KBM-7 (cell line): Measurements from ENCODE around the gene CNKSR3.
"Not testable (repeated sequence)": the region's sequence is repeated elsewhere in the genome, so short reads cannot be mapped to it uniquely, and the experiment has no call there.

ENCODE experiments used
- DNase-seq: peaks from one replicate; pipeline ENCODE4 v3.0.0-alpha.2; 2015
- in situ Hi-C: fragments of 300-500 bp; cut with MboI; formaldehyde crosslinking; loops from 2 replicates; pipeline ENCODE4 v1.14.3; 2020; ENCODE audit warnings: low sequenced_read_pairs, low pct_unique_long_range_greater_than_20kb, mixed read lengths

CNKSR3 gene

DNA sequence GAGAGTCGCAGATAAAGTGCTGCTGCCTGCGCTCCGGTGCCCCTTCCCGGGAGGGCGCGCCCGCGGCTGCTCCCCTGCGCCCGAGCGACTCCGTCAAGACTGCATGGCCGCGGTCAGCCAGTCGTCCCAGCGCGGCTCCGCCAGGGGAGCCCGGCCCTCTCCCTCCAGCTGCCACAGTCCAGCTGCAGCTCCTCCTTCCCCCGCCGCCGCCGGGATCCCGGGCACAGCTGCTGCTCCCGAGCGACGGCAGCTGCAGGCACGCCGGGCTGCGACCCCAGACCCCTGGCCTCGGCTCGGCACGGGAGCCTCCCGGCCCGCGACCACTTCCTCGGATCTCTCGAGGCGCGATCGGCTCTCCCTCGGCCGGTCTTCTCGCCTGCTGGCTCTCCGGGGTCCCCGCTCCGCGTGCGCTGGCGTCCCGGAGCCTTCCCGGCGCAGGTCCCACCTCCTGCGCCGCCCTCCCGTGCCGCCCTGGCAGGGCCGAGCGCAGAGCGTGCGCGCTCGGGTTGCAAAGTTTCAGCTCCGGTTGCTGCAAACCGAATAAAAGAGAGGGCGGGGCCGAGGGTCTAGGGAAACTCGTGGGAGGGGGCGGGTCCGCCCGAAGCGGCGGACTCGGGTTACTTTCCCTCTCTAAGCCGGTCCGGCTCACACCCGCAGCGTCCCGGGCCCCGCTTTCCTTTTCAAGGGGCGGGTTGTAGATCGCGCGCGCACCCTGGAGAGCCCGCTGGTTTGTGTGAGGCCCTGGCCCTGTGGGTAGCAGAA is at the start of gene CNKSR3:
TSS of gene CNKSR3 (minus strand) at position 542 of the 762 bp plus-strand sequence. CDS start 571 bp downstream, outside the sequence.
- in situ Hi-C loops, result no loop called here
- peak; percentile 90 for DNase-seq

- DNase-seq, result no peak
- in situ Hi-C loops, result no loop called here
Measured at GRCh38 chr6:154558984-154559383, 48.5 kb upstream of the CNKSR3 start.

GRCh38 chr6:154558513-154558912 is 48.0 kb upstream of the CNKSR3 start:
- in situ Hi-C loops, result no loop called here
- no peak for DNase-seq

DNA sequence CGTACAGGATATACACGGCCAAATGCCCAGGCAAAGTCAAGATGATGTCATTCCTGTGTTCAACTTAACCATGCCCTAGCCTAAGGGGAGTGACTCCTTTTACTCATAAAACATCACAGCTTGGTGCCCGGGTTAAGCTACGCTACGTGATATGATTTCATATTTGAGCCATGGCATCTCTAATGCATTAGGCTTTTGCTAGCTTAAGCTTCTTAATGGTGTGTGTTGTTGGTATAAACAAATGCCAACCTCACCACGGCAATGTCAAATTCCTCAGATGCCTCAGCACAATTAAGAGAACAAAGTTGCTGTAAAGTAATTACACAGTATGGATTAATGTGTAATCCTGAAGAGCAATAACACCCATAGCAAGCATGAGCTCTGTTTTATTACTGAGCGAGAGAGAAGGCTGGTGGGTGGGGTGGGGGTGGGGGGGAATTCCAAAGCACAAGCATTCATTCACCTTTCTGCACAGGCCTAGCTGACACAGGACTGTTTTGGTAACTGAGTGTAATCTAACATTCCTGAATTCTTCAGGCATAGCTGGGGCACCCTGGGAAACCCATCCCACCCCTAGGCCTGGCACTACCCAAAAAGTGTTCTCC is 44.7 kb upstream of the CNKSR3 start:
- DNase-seq, result no peak
- in situ Hi-C loops, result no loop called here

DNA sequence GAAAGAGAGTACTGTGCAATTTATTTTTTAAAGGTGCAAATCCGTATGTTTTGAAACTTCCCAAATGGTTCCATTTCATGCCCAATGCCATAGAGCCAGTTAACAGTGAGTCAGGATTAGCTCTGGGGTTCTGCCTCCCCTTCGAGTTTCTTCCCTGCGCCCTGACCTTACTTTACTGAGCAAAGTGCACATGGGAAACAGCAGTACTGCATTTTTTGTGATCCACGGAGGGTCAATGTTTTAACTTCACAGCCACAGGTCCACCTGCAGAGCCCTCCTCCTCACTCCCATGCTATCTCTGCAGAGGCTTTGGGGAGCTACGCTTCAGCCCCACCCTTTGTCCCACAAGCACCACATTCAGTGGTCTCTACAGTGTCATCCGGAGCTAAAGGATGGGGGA is 44.0 kb upstream of the CNKSR3 start:
- in situ Hi-C loops, result no loop called here
- DNase-seq, result no peak

DNA sequence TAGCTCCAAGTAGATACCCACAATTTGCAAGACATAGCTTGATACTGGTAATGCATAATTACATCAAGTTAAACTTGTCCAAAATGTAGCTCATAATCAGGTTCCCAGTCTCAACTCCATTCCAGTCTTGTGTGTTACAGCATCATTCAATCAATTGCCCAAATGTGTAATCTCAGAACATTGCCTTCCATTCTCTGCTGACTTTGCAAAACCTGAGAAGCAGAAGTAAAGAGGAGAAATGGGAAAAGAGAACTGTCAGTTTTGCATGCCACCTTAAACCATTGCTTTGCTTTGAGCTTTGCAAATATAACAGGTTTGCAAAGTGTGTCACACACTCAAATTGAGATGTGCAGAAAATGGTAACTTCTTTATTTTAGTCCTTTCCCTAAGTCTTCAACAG is 40.3 kb upstream of the CNKSR3 start:
- no peak for DNase-seq
- in situ Hi-C loops, result no loop called here

- in situ Hi-C loops, result no loop called here
- DNase-seq, result no peak
Measured at GRCh38 chr6:154549179-154549578, 38.7 kb upstream of the CNKSR3 start.

- DNase-seq, result no peak
- in situ Hi-C loops, result no loop called here
Measured at GRCh38 chr6:154548130-154548830, 37.8 kb upstream of the CNKSR3 start.

DNA sequence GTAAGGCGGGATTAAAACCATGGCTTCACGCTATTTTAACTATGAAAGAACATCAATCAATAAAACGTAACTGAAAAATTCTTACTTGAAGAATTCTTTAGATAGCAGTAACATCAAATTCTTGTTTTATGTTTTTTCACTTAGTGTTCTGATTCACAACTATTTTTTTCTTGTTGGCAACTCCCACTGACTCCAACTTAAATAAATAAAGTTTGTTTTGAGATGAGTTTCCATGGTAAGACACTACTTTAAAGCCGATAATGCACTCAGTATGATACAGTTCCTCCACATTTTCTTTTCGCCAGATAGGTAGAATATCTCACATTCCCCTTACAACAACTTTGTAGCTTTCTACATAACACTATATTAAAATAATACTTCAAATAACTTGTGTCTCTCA is 33.1 kb upstream of the CNKSR3 start:
- in situ Hi-C loops, result no loop called here
- no peak for DNase-seq

- in situ Hi-C loops, result no loop called here
- DNase-seq, result no peak
Measured at GRCh38 chr6:154542747-154543146, 32.3 kb upstream of the CNKSR3 start.

GRCh38 chr6:154541837-154542236 is 31.4 kb upstream of the CNKSR3 start:
- DNase-seq, in situ Hi-C loops: not testable (repeated sequence)

GRCh38 chr6:154539593-154540269 is 29.2 kb upstream of the CNKSR3 start:
- DNase-seq, result no peak
- in situ Hi-C loops, result no loop called here

- in situ Hi-C loops, result no loop called here
- DNase-seq, result no peak
Measured at GRCh38 chr6:154538640-154539191, 28.2 kb upstream of the CNKSR3 start.

- in situ Hi-C loops, result no loop called here
- no peak for DNase-seq
Measured at GRCh38 chr6:154537511-154538325, 27.2 kb upstream of the CNKSR3 start.

- no peak for DNase-seq
- in situ Hi-C loops, result no loop called here
Measured at GRCh38 chr6:154536999-154537398, 26.5 kb upstream of the CNKSR3 start.

GRCh38 chr6:154536255-154536654 is 25.8 kb upstream of the CNKSR3 start:
- in situ Hi-C loops, result no loop called here
- no peak for DNase-seq

GRCh38 chr6:154535851-154536250 is 25.4 kb upstream of the CNKSR3 start:
- in situ Hi-C loops, result no loop called here

DNA sequence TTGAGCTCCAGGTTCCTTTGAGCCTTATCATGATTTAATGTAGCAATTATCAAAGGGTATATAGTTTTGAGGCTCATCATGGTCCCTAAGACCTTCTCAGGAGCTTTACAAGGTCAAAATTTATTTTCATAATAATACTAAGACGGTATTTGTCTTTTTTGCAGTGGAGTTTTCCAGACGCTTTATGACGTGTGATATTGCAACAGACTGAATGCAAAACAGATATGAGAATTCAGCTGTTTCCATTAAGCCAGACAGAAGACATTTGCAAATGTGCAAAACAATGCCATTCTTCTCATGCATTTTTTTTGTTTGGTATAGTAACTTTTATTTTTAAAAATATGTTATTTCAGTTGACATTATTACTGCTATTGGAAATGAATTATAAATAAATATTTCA is 24.7 kb upstream of the CNKSR3 start:
- in situ Hi-C loops, result no loop called here
- no peak for DNase-seq

More at GRCh38 chr6:154535851-154536250, 25.4 kb upstream of the CNKSR3 start:
- no peak for DNase-seq

DNA sequence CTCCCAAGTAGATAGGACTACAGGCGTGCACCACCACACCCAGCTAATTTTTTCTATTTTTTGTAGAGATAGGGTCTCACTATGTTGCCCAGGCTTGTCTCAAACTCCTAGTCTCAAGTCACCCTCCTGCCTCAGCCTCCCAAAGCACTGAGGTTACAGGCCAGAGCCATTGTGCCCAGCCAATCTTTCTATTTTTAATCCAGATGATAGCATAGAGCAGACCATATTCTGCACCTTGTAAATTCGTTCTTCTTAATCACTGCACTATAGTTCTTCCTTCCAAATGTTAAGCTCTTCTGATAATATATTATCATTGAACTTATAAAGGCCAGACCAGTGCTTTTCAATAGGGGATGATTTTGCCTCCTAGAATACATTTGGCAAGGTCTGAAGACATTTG is 24.0 kb upstream of the CNKSR3 start:
- DNase-seq, result no peak
- in situ Hi-C loops, result no loop called here
